Endometrial microvascular endothelial cells (primary cell): ENCODE measurements around the gene EPHX1. TPM values are rescaled to one million over a fixed set of nuclear protein-coding genes. Genes with fewer than 3 reads are reported as not detected.

ENCODE experiments used
- in situ Hi-C: cut with HindIII; loops from 2 replicates; pipeline ENCODE4 v1.10.0; 2017; ENCODE audit warnings: low sequenced_read_pairs, low pct_unique_long_range_greater_than_20kb; ENCODE audit errors: inconsistent ontology term
- total RNA-seq: library from RNA; depleted of rRNA; stranded (reverse); fragments of >200 nt; gene quantifications from one replicate; pipeline ENCODE4 v1.2.3, GENCODE V29; 2015; ENCODE audit errors: inconsistent ontology term

EPHX1 gene
- total RNA-seq, 1 donor from 2014 or later: 85.3 TPM

DNA sequence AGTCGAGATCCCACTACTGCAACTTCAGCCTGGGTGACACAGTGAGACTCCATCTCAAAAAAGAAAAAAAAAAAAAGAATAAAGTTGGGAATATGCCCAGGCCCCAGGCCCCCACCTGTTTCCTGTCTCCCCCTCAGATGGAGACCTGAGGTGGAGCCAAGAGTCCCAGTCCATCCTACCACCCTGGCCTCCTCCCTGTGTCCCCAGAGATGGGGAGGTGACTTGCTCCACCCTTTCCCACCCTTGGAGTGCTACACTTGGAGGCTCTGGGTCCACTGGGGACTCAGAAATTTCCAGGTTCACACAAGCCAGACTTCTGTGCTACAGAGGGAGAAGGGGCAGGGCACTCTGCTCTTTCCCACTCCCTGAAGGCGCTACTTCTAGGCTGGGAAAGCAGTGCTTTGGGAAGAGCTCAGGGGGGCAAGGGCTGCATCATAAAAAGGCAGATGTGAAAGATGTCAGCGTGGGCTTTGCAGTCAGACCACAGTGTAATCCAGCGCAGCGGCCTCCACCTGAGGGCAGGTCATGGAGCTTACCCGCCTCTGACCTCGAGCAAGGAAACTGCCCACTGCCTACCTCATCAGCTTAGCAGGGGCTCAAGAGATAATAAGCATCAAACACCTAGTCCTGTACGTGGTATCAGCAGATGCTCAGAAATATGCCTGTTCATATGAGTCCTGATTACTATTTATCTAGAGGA is 58.9 kb downstream of the EPHX1 start:
- in situ Hi-C loops: no loop called here

DNA sequence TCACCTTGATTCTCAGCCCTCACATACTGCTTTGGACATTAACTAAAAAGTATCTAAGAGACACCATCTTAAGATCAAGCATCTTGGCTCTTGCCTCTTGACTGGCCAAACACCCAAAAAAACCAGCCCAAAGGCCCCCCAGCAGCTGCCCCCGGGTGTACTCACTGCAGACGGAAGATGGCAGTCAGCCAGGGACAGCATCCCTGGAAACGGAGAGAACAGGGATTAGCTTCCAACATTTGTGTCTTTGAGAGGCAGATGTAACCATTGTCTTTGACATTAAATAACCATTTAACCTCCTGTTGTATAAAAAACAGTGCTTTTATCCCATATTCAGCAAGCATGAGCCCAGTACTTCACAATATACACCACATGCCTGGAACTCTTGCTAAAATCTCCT is 61.0 kb downstream of the EPHX1 start:
- in situ Hi-C loops: no loop called here

DNA sequence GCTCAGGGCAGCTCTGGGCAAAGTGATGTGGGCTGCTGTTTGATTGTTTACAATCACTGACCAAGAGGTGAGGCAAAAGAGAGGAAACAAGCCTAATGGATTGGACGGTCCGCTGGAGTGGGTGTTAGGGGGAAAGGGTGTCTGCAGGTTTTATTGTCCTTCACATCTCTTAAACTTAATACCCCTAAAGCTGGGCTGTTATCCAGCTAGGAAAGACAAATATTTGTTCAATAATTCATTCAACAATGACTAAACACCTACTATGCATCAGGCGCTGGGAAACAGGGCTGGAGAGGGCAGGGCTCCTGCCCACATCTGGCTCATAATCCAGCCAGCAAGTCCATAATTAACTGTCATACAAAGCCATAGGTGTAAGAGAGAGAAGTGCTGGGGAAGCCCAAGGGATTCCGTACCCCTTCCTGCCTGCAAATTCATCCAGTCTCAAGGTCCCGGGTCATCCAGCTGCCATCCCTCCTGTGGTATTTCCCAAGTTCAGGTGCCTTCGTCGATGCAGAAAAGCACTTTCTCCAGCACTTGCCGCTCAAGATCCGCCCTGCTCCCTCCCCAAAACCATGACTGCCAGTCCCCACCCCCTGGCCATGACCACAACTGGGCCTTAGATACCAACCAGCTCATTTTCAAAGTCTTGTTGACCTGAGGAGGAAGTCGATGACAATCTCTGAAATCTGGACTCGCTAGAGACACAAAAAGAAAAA is 61.6 kb downstream of the EPHX1 start:
- in situ Hi-C loops: no loop called here

DNA sequence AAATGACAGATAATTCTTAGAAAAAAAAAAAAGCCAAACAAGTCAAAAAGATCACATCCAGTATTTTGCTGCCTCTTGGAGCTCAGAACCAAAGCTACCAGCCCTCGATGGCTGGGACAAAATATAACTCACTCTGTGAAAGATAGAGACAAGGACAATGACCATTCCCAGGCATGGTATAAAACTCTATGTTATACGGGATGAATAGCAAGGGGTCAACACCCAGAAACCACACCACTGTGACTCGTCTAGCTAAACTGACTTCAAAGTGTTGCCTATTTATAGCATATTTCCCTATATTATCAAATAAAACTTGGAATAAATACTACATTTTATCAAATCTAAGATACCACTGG is 62.1 kb downstream of the EPHX1 start:
- in situ Hi-C loops: no loop called here

DNA sequence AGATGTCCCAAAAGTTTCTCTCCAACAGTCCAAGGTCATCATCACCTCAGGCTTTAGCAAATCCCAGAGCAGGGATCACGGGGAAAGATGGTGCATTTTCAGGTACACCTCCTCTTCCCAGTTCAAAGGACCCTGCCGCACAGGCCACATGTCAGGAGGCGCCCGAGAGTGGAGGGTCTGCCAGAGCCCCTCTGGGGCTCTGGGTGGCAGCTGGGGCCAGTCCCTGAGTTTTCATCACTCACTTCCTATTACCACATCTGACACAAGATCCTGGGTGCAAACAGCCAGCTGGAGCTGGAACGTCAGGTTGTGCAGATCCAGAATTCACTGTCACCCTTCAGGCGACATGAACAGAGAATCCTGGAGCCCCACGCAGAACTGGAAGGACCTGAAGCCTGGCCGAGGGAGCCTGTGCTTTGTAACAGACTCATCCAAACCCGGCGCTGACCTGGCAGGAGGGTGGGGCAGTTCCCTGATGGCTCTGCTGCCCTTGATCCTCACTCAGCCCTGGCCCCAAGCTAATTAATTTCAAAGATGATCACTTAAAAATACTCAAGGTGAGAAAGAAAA is 63.4 kb downstream of the EPHX1 start:
- in situ Hi-C loops: no loop called here

DNA sequence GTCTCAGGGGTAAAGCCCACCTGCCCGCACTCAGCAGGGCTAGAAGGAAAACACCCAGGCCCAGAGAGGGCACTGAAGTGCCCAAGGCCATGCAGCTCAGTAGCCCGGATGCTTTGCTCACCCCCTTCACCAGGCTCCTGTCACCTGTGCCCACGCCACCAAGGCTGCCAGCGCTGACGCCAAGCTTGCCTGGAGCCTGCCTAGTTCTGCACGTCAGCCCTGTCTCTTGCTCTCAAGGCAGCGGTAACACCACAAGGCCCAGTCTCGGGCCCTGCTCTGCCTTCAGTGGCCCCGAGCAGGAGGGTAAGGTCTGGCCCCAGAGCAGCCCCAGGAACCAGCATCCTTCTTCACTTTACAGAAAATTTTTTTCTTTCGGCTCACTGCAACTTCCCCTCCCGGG is 64.5 kb downstream of the EPHX1 start:
- in situ Hi-C loops: no loop called here

DNA sequence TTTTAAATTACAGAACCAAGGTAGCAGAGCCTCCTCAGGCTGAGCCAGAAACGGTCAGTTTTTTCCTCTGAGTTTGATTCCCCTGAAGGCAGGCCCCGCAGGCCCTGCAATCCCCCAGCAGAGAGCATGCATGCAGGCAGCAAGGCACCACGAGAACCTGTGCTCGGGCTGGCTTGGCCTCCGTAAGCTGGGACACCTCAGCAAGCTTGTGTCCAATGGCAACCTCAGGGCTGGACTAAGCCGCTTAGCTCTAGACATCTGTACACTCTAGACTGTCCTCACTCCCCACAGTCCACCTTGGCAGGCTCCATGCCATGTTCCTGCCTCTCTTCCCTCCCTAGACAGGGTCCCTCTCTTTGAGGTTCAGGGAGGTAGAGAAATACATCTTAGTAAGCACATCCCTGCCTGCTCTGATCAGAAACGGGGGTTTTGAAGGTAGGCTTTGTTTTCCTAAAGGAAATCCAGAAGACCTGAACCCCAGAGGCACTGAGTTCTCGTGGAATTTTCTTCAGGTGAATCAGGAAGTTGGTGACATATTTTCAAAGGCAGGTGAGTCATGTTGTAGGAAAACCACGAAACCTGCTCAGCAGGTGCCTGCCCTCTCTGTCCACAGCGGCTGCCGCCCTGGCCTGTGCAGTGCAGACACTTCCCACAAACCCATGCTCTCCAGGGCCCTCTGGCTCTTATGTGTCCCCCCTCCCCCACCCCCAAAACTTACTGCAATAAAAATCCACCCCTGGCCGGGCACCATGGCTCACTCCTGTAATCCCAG is 65.3 kb downstream of the EPHX1 start:
- in situ Hi-C loops: no loop called here

DNA sequence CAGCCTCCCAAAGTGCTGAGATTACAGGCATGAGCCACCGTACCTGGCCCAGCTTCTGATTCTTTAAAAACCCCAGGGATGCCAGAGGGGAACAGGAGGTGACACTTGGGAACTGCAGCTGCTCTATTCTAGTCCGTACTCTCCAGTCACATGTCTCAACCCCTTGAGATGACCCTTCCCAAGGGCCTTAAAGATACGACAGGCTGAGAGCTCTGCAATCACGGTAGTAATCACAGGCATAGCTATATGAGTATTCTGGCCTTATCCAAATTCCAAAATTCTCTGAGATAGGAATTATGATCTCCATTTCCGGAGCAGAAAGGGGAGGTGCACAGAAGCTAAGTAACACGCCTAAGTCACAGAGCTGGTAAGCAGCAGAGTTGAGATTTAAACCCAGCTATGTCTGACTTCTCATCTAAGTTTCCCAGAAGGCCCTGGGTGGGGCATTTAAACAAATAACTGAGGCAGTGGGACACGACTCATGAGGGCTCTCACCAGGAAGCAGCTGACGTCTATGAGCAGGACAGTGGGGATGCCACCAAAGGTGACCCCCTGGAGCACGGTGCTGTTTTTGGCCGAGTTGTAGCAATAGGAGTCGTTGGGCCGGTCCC is 67.1 kb downstream of the EPHX1 start:
- in situ Hi-C loops: no loop called here

DNA sequence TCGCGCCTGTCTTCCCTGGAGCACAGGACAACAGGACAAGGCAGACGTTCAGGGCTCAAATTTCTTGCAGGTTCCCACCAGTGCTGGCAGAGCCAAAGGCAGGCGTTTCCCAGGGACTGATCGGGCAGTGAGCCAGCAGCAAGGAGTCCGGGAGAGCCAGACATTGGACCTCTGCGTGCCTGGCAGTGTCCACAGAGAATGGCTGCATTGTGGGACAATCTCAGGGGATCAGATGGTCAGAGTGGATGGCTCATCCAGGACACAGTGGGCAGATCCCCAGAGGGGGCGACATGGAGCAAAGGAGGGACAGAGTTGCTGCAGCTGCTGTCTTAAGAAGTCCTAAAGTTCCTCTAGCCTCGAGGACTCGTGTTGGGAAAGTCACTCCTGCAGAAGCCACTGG is 67.7 kb downstream of the EPHX1 start:
- in situ Hi-C loops: no loop called here

DNA sequence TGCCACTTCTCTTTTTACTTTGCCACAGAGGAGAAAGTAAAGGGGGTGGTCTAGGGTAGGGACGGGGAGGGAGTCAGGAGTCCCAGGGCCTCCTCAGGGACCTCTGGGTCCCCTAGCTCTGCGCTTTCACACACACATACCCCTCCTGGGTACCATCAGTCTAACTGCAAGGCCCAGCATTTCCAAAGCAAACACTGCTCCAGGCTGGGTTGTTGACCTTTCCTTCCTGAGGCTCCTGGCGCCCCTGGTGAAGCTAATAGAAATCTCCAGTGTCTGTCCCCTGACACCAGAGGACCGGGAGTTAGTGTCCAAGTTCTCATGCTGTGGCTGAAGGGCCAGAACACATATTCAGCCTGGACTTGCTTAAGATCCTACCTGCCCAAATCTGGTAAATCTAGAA is 68.4 kb downstream of the EPHX1 start:
- in situ Hi-C loops: no loop called here

DNA sequence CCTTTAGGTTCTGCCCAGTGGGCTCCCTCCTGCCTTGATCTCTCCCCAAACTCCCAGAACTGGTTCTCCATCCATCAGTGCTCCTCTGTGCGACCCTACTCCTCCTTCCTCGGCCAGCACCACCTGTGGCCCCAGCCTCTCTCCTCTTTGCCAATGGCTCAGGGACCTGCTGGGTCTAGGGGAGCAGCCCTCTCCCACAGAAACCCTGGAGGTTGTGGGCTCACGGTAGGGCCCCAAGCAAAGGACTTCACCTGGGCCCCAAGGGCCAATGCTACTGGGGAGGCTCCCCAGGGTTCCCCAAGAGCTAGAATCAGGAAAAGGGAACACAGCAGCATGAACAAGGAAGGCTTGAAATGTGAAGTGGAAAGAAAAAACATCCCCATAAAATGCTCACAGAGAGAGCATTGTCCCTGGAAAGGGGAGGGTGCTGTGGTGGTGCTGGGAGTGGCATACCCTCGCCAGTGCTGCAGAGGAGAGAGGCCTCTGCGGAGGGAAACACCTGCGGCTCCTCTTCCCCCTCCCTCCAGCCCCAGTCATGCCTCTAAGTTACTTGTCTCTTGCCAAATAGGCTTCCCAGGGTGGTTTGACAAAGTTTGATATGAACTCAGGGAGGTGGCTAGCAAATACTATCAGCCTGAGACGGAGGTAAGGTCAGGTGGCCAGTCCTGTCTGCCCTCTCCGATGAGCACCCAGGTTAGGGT is 69.7 kb downstream of the EPHX1 start:
- in situ Hi-C loops: no loop called here

DNA sequence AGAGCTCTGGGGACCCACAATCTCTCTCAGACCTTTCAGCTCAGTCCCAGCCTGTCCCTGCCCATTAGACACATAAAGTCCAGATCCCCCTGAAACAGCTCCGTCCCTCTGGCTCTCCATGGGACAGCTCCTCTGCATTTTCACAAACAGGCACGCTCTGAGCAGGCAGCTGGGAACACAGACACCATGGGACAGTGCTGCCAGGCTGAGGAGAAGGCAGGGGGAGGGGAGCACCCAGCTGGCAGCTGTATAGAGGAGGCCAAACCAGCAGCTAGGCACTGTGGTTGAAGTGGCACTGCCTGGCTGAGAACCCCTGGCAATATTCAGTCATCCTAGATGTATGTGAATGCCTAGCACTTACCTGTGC is 70.3 kb downstream of the EPHX1 start:
- in situ Hi-C loops: no loop called here

DNA sequence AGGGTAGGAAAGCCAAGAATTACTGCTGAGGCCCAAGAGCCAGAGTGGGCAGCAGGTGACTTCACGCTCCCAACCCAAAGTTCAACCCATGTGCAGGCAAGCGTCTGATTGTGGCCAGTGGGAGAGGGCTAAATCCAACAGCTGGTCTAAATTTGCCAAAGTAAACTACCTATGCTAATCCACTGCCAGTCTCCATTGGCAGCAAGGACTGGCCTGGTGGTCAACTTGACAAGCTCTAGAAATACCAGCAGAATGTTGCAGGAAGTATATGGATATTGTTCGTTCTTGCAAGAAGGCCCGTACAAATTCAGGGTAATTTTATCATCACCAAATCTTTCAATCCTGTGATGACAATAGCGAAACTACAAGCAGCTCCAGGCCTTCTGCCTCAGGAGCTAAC is 70.7 kb downstream of the EPHX1 start:
- in situ Hi-C loops: no loop called here

DNA sequence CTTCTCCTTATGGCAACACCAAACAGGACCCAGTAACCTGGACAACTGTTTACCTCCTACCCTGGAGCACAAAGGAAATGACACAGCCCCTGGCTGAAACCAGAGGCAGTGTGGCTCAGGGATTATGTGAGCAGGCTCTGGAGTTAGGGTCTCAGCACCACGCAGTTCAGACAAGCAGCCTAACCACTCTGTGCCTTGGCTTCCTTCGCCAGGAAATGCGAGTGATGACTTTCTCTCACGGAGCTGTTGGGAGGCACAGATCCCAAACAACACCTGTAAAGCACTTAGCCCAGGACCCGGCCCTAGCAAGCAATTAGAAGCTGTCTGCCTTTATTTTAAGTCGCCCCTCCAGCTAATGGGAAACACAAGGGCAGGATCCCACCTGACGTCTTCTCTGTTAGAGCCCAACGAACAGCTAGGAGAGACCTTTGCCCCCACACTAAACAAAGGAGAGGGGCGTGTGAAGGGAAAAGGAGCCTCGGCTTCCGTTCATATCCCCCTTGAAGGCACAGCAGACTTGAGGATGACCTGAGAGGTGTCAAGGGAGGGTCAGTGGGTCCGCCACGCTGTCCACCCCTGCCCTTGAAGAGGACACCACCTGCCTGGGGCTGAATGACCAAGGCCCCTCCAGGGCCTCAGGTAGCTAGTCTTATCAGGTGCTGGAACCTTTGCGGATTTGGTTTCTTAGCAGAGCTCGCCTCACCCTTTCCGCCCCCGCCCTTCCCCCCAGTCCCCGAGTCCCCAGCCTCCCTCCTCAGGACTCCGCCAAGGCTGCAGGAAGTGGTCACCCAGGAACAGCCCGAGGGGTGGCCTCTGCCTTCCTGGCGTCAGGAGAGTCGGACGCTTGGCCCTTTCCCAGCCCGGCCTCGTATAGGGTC is 71.4 kb downstream of the EPHX1 start:
- in situ Hi-C loops: no loop called here

DNA sequence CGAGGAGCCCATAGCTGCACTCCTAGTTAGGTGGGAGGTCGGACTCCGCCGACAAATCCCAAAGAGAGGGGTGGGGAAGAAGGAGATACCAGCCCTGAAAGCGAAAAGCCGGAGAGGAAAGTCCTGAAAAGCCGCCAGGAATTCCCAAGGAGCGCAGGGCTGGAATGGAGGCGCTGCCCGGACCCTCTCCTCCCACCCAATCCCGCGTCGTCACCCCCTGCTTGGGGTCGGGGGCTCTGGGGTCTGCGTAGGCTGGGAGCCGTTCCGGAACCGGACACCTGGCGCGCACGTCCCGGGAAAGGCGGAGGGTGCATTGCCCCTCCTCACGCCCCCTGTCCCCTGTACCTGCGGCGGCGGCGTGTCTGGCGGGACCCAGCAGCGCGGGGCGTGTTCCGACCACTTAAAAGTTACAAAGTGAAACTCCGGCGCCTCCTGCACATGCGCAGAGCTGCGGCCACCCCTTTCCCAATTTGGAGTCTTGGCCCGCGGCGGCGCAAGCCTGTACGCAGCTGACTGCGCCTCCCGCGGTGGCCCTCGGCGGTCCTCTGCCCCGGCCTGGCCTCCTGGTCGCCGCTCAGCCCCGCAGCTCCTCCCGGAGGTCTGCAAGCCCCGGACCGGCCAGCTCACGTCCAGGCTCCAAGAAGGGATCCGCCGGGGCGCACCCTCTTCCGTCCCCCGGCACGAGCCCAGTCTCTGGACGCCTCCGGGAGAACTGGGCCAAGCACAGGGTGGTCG is 72.2 kb downstream of the EPHX1 start, which contains the start of gene TMEM63A:
Gene TMEM63A, minus strand, starts transcription at position 422 of the 735 bp plus-strand sequence. CDS start 4,800 bp downstream, outside the sequence.
- in situ Hi-C loops: no loop called here

DNA sequence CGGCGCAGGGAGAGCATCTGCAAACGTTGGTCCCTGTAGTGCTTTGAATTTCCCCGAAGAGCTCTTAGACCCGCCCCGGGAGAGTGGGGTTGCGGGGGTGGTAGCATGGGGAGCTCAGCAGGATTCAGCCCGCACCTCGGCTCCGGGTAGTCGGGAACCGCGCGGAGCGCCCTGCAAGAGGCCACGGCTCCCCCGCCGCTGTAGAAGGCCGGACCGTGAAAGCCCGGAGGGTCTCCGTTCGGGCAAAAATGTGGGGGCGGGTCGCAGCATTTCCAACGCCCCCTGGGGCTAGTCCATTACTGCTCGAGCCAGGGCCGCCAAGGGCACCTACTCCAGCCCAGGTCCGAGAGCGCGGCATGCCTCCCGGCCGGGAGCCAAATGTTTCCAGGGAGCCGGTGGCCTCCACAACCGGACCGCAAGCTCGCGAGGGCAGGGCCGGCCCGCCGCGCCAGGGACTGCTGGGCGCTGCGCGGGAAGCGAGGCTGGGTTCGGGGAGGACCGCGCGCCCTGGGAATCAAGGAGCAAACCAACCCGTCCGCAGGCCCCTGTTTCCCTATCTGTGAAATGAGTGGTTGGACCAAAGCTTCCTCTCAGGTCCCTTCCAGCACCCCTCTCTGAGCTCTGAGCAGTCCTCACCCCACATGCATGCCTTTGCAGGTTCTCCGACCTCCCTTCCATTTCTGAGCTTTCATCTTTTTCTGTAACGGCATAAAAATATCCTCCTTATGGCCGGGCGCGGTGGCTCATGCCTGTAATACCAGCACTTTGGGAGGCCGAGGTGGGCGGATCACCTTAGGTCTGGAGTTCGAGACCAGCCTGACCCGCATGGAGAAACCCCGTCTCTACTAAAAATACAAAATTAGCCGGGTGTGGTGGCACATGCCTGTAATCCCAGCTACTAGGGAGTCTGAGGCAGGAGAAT is 73.0 kb downstream of the EPHX1 start:
- in situ Hi-C loops: no loop called here
